ENCODE data around the gene CNTN5.

The CNTN5 gene

GRCh38 chr11:99418927-99419720, 398.4 kb downstream of the CNTN5 start:
- no peak for DNase-seq

DNA sequence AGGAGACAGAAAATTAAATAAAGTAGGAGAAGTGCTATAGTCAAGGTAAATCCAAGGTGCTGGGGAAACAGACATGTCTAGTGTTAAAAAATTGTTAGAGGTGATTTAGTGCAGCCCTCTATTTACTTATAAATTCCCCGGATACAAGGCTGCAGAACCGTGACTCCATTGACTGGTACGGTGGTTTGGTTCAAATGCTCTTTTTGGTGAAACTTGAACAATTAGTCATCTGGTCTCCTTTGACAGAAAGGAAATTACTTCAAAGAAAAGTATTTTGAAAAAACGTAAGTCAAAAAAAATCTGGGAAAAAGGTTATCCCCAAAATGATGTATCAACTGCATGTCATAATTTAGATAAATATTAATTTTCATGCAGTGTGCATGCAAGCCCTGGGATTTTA, 399.2 kb downstream of the CNTN5 start:
- DNase-seq: no peak

DNA sequence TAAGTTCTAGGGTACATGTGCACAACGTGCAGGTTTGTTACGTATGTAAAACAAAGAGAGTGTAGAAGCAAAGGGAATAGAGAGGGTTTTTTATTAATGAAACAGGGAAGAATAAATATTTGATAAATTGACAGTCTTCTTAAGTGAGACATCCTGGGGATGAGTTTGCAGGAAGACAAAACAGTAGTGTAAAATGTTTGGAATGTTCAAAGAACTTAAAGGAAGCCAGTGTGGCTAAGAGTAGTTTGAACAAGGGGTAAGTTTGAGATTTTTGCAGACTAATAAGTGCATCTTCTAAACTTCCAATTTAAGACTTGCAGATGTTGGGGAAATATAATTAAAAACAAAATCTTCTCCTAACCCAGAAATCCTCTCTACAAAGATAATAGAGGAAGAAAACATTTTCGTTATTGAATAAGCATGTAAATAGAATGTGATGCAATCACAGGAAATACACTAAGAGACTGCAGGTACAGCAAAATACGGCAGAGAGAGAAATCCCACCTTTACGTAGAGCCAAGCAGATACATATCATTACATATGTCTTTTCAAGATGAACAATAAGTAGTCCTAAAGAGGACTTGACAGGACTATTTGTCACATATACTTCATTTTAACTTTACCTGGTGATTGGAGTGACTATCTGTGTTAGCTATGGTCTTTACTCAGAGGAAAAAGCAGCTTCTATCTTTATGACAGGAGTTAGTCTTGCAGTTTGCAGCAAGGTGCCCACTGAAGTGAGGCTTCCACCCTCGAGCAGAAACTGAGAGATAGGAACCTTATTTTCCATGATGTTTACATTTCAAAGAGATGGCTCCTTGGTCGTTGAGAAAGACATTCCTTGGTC, 402.1 kb downstream of the CNTN5 start:
- no peak for DNase-seq

DNA sequence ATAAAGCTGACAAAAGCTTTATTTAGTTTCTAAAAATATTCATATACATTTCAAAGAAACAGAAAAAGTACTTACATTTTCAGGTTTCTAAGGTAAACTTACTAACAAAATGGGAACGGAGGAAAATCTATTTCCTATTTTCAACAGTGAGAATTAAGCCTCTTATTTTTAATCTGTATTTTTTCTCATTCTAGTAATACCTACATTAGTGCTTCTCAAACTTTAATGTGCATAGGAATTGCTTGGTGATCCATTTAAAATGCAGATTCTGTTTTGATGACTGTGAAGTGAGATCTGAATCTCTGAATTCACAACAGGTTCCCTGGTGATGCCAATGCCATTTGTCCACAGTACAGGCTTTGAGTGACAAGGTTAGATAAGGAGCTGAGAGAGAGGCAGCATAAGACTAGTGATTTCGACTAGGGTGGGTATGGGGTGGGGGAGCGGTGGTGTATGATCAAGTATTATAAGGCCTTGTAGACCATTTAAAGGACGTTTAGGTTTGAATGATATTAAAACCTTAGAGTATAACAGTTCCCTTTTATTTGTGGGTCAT, 402.8 kb downstream of the CNTN5 start:
- DNase-seq: no peak

DNA sequence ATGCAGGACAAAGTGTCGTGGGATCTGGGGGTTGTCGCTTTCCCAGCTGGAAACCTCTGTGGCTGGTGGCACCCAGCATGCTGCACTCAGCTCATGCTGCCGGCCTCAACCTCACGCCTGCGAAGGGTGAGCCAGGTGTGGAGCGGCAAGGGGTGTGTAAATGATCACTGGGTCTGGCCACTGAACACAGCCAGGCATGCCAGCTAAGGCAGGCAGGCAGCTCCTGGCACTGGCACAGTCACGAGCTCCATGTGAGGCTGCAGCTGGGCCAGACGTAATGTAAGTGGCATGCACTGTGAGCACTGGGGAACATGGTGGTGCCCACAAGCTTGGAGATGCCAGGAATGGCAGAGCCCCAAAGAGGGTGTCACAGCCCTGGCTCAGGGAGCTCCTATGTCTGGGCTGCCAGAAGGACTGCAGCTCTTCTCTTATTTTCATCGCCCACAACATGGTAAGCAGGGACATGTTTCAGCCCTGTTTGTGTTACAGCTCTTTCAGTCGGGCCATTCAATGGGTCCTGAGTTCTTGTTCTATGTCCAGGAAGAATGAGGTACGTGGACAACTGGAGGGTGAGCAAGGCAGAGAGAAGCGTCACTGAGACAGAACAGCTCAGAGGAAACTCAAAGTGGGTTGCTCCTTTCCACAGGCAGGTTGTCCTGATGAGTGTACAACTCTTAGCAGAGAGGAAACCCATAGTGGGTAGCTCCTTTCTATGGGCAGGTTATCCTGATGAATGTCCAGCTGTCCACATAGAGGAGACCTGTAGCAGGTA, 403.8 kb downstream of the CNTN5 start:
- DNase-seq: no peak

DNA sequence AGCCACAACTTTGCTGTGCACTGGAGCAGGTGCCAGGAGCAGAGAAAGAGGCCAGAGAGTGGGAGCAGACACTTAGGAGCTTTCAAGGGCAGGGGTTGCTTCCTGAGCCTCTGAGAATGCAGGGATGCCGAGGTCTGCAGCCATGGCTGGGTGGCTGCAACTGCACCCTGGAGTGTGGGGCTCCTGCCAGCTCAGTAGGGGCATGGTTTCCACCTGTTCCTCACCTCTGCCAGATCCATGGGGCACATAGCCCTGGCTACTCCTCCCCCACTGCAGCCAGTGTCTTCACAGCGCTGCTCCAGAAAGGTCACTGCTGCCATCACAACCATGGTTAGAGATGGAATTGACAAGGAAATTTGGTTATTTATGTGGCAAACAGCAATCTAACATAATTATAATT, 404.8 kb downstream of the CNTN5 start:
- DNase-seq: no peak

DNA sequence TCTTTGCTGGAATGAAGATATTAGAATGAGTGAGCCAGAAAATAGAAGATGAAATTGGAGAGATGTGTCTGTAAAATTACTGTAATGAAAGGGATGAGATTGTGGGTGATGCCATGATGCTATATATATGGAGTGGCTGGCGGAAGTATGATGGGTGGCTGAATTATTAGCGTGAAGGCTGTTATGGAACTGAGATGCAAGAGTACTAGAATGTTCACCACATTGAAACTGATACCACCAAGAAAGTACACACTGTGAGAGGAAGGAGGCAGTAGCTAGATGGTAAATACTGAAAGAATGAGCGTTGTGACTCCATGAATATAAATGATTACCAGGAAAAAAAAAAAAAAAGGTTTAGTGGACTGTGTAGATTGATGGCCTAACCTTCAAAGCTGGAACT, 411.9 kb downstream of the CNTN5 start:
- no peak for DNase-seq

DNA sequence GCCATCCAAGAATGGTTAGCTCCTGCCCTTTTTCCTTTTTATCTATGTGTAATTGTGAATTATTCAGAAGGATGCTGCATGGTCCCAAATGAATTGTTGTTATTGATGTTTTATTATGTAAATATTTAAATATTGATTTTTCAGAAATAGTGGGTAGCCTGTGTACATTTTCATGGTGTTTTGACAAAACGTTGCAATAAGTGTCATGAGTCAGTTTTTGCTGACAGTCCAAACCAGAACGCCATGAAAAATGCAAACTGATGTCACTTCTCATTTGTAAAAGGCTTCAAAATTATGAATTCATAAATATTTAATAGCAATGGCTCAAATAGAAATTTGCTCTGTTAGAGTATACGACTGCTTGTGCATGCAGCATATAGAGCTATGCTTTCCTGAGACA, 422.5 kb downstream of the CNTN5 start:
- DNase-seq: no peak

GRCh38 chr11:99446400-99446799, 425.7 kb downstream of the CNTN5 start:
- DNase-seq: no peak

DNA sequence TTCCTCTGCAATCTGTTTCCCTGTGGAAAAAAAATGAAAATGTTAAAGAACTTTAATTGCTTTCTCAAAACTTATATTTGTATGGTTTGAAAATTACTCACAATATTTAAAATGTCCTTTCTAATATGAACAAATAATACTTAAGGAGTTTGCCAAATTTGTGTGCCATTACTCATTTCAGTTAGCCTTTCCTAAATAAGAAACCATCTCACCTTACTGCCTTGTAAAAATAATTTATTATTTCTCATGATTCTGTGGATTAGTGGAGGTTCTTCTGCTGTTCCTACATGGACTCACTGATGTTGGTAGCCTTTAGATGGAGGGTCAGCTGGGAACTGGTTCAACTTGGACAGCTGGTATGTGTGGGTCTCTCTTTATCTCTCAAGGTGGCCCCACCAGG, 428.6 kb downstream of the CNTN5 start:
- no peak for DNase-seq

GRCh38 chr11:99452075-99452474, 431.3 kb downstream of the CNTN5 start:
- no peak for DNase-seq

DNA sequence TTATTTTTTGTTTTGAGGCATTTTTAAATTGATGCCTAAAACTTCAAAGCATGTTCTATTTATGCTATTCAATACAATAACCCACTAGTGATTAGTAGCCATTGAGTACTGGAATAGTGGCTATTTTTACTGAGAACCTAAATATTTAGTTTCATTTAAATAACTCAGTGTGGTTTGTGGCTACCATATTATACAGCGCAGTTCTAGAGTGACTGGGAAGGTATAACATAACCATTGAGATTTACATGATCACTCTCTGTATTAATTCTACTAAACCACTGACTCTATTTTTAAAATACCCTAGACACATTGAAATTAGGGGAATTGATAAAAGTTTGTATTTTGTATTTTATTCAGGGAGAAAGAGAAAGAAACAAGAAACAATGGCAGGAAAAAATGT, 441.2 kb downstream of the CNTN5 start:
- DNase-seq: no peak

- DNase-seq: no peak
Observed at GRCh38 chr11:99464985-99465384, 444.2 kb downstream of the CNTN5 start.

DNA sequence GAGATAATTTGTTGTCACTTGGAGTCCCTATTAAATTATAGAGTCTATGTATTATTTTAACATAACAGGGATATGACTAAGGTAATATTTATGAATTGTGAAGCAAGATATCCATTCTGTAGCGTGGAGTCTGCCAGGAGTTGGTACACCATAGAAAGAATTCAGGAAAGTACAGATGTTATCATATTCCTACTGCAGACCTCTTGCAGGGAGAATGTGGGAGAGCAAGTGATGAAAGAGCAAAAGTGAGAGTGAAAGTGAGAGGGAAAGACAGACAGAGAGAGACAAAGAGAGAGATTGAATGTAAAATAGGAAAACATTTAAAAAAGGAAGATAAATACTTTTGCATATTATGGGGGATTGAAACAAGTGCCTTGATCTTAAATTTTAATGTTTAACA, 468.8 kb downstream of the CNTN5 start:
- no peak for DNase-seq

GRCh38 chr11:99494065-99494464, 473.3 kb downstream of the CNTN5 start:
- no peak for DNase-seq

- no peak for DNase-seq
Observed at GRCh38 chr11:99501655-99502054, 480.9 kb downstream of the CNTN5 start.

DNA sequence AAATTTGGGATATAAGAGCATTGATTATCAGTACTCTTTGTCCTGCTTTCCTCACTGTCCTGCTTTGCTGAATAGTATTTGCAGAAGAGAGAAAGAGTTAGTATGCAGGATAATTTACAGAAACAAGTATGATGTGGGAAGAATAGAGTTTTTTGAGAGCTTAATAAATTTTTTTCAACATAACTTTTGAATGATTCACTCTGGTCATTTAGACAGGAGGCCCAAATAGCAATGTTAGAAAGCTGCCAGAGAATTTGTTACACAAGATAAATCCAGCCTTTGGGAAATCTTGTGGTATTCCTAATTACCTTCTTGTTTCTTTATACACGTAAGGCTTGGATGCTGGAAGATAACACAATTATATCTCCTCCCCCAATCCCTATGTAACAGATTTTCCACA, 484.6 kb downstream of the CNTN5 start:
- no peak for DNase-seq

GRCh38 chr11:99505831-99506230, 485.1 kb downstream of the CNTN5 start:
- no peak for DNase-seq

GRCh38 chr11:99509863-99510262, 489.1 kb downstream of the CNTN5 start:
- no peak for DNase-seq

DNA sequence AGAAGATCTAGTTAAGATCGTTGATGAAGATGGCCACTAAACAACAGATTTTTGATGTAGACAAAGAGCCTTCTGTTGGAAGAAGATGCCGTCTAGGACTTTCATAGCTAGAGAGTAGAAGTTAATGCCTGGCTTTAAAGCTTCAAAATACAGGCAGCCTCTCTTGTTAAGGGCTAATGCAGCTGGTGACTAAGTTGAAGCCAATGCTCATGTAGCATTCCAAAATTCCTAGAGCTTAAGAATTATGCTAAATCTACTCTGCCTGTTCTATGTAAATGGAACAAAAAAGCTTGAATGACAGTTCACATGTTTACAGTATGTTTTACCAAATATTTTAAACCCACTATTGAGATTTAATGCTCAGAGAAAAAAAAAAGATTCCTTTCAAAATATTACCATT, 492.6 kb downstream of the CNTN5 start:
- DNase-seq: no peak

DNA sequence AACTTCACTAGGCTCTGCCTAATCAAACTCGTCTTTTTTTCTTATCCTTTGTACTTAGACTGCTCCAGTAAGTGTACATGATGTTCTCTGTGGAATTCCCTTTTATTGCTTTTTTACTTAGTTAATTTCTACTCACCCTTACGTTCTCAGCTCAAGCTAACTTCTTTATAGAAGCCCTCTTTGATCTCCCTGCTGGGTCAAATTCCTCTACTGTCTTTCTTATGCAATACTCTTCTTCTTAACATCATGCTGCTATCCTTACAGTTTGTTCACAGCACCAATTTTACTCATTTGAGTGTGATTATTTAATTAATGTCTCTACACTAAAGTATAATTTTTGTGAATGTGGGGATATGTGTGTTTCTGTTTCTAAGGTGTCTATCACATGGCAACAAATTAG, 498.3 kb downstream of the CNTN5 start:
- DNase-seq: no peak

DNA sequence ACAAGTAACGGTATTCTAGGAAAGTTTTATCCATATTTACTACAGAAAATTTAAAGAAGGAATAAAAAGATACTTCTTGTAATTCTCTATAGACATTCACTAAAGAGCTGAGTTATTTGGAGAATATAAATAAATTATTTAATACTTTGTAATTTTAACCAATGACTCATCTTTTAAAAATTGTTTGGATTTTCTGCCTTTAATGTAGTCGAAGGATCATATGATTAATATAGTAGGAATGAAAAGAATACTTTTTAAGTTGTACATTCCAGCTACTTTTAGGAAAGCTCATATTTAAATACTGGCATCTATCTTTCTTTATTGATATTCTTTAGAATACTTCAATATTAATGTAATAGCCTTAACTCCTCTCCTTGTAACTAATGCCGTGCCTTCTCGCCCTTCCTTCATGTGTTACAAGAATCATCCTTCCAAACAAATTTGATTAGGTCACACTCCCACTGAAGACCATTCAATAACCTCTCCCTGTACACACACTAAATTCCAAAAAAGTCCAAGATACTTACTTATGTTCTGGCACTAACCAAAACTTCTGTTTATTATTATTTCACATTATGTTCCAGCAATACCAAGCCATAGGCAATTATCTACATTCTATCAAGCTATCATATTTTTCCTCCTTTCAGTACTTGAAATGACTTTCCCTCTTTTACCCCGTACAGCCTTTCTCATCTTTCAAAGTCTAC, 501.9 kb downstream of the CNTN5 start:
- no peak for DNase-seq

- DNase-seq: no peak
Observed at GRCh38 chr11:99531468-99531867, 510.7 kb downstream of the CNTN5 start.
